Measurements from ENCODE around the gene PTGS1. TPM values are rescaled to one million over a fixed set of nuclear protein-coding genes. Genes with fewer than 3 reads are reported as not detected.

Gene PTGS1
- total and polyA plus RNA-seq, 2 of the 8 experiments (the other 6 are each of a cell fraction or from before 2014, with no cell fraction given), result 1.1 to 1.9 TPM

- TF ChIP-seq RNF2 (IDR thresholded peaks at IDR 0.05; ENCODE audit: borderline replicate concordance, low read depth, low read length, missing control alignments, poor library complexity, severe bottlenecking) (no peak), BRCA1 (IDR thresholded peaks at IDR 0.05; ENCODE audit: low read depth, low read length) (no peak), MAFK (IDR thresholded peaks at IDR 0.05; ENCODE audit: low read depth, low read length) (no peak), SIX5 (IDR thresholded peaks at IDR 0.05; ENCODE audit: low read depth, low read length) (no peak), HDAC6 (IDR thresholded peaks at IDR 0.05; ENCODE audit: low read depth, low read length) (no peak), RFX5 (IDR thresholded peaks at IDR 0.05; ENCODE audit: borderline replicate concordance, low read depth, low read length) (no peak), SP4 (IDR thresholded peaks at IDR 0.05; ENCODE audit: low read length) (no peak), POLR2A (IDR thresholded peaks at IDR 0.05; ENCODE audit: control extremely low read depth in 1 of 2, low read depth in 2 of 2, low read length in 2 of 2) (no peak)
Observed at GRCh38 chr9:122381206-122381950, 10.6 kb downstream of the PTGS1 start (continued).

All from H1 (cell line).